KBM-7 (cell line): ENCODE measurements around the gene ARPP19.
"Not testable (repeated sequence)": the region's sequence is repeated elsewhere in the genome, so short reads cannot be mapped to it uniquely, and the experiment has no call there.

ENCODE experiments used
- DNase-seq: peaks from one replicate; pipeline ENCODE4 v3.0.0-alpha.2; 2015
- in situ Hi-C: fragments of 300-500 bp; cut with MboI; formaldehyde crosslinking; loops from 2 replicates; pipeline ENCODE4 v1.14.3; 2020; ENCODE audit warnings: low sequenced_read_pairs, low pct_unique_long_range_greater_than_20kb, mixed read lengths

The ARPP19 gene

GRCh38 chr15:52520421-52520820 lies 48.4 kb downstream of the ARPP19 start:
- in situ Hi-C loops: no loop called here
- DNase-seq: no peak

GRCh38 chr15:52518487-52519371 lies 50.1 kb downstream of the ARPP19 start:
- DNase-seq: no peak
- in situ Hi-C loops: no loop called here

DNA sequence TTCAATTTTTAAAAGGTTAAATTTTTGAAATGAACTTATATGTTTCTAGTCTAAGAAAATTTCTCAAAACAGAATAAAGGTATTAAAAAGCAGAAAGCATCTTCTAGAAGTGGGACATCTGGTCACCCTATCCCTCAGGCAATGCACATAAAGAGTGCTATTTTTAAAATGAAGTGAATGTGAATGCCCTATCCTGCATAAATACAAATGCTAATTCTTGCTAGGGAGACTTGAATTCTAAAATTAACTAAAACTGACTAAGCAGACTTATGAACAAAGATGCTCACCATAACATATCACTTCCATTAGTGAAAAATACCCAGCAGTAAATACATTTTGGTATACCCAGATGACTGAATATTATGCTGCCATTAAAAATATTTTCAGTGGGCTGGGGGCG lies 51.8 kb downstream of the ARPP19 start:
- no peak for DNase-seq
- in situ Hi-C loops: no loop called here

DNA sequence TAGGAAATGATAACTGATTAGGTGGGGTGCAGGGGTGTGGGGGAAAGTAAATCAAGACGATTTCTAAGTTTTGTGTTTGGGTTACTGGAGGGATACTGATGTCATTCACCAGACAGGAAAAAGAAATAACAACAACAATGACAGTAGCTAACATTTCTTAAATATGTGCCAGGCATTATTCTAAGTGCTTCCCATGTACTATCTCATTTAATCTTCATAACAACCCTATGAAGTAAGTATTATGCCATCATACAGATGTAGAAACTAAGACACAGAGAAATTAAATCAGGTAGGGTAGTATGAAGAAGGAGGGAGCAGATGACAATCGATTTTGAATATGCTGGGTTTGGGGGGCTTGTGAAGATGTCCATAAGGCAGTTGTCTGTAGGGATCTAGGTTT lies 53.5 kb downstream of the ARPP19 start:
- in situ Hi-C loops: no loop called here
- DNase-seq: no peak

- in situ Hi-C loops: no loop called here
- no peak for DNase-seq
Measured at GRCh38 chr15:52514482-52514881, 54.3 kb downstream of the ARPP19 start.

DNA sequence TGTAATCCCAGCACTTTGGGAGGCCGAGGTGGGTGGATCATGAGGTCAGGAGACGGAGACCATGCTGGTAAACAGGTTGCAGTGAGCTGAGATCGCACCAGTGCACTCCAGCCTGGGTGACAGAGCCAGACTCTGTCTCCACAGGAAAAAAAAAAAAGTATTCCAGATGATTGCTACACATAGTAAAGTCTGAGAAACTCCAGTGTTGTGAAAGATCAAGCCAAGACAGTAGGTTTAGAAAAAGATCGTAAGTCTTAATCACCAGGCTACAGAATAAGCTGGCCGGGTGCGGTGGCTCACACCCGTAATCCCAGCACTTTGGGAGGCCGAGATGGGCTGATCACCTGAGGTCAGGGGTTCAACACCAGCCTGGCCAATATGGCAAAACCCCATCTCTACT lies 56.0 kb downstream of the ARPP19 start:
- in situ Hi-C loops, DNase-seq: not testable (repeated sequence)

- no peak for DNase-seq
- in situ Hi-C loops: no loop called here
Measured at GRCh38 chr15:52511084-52511483, 57.7 kb downstream of the ARPP19 start.

- DNase-seq: no peak
- in situ Hi-C loops: no loop called here
Measured at GRCh38 chr15:52509500-52510245, 59.2 kb downstream of the ARPP19 start.

GRCh38 chr15:52506549-52506948 lies 62.3 kb downstream of the ARPP19 start:
- DNase-seq: no peak
- in situ Hi-C loops: no loop called here

- DNase-seq: no peak
- in situ Hi-C loops: no loop called here
Measured at GRCh38 chr15:52505151-52505550, 63.7 kb downstream of the ARPP19 start.

GRCh38 chr15:52503788-52504496 lies 64.9 kb downstream of the ARPP19 start:
- in situ Hi-C loops: no loop called here

DNA sequence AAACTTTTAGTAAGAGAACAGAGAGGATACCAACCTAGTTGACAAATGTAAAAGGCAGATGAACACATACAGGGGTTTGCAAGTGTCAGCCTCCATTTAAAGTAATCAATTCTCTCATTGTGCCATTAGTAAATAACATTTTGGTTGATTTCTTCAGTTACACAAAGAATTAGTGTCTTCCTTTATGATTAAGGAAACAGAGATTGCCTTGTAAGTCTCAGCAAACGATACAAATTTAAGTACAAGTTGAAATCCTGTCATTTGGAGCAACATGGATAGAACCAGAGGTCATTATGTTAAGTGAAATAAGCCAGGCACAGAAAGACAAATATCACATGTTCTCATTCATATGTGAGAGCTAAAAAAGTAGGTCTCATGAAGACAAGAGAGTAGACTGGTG lies 66.2 kb downstream of the ARPP19 start:
- in situ Hi-C loops: no loop called here
- DNase-seq: no peak

More at GRCh38 chr15:52503788-52504496, 64.9 kb downstream of the ARPP19 start:
- no peak for DNase-seq

DNA sequence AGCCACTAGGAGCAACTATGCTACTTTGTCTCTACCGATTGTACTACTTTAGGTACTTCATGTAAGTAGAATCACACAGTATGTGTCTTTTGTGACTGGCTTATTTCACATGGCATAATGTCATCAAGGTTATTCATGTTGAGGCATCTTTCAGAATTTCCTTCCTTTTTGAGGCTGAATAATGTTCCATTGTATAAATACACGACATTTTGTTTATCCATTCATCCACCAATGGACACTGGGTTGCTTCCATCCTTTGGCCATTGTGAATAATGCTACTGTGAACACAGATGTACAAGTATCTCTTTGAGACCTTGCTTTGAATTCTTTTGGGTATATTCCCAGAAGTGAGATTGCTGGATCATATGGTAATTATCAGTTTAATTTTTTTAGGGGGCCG lies 69.3 kb downstream of the ARPP19 start:
- in situ Hi-C loops: no loop called here
- DNase-seq: no peak

- in situ Hi-C loops: no loop called here
- no peak for DNase-seq
Measured at GRCh38 chr15:52498706-52499105, 70.1 kb downstream of the ARPP19 start.
